ENCODE measurements around the gene SYNE4. TPM values are rescaled to one million over a fixed set of nuclear protein-coding genes. Genes with fewer than 3 reads are reported as not detected.

SYNE4 gene
- total and polyA plus RNA-seq, 9 of the 15 experiments (the other 6 are each of a cell fraction or from before 2014, with no cell fraction given), result 0.03 to 0.65 (median 0.29) TPM

- Histone ChIP-seq H3K4me2 (ENCODE audit: insufficient read depth, low read length) (no peak overlapping the region), H3K79me2 (ENCODE audit: control insufficient read depth, insufficient read depth, low read length) (peaks cover 18% of the 10 kb centered on the region), H3K9ac (ENCODE audit: insufficient read depth in 1 of 2, low read depth in 2 of 2, low read length in 2 of 2) (no peak overlapping the region), H3K4me1 (replicated peaks in 1 of 2; ENCODE audit: control insufficient read depth in 2 of 2, insufficient read depth in 2 of 2, low read length in 2 of 2) (peaks cover 5 to 23% of the 10 kb centered on the region in 2 experiments; a peak in 2 of 5 replicates), H3K4me3 (no peak overlapping the region), H2AFZ (ENCODE audit: low read depth, low read length) (no peak overlapping the region), H3K27ac (ENCODE audit: extremely low read depth, low read depth, low read length) (no peak overlapping the region), H4K20me1 (replicated peaks; ENCODE audit: control insufficient read depth, insufficient read depth, low read length) (no peaks in the 10 kb centered on the region), H3K9me1 (ENCODE audit: control insufficient read depth, insufficient read depth, low read length) (no peaks in the 10 kb centered on the region), H3K27me3 (ENCODE audit: control insufficient read depth in 2 of 2, insufficient read depth in 2 of 2, low read length in 2 of 2) (no peaks in the 10 kb centered on the region), H3K36me3 (ENCODE audit: control insufficient read depth, insufficient read depth, low read length) (0 out of 3 replicates have a peak, but pooled peaks cover 2% of the 10 kb centered on the region), H3K9me3 (replicated peaks; ENCODE audit: control insufficient read depth, insufficient read depth, low read depth, low read length) (no peaks in the 10 kb centered on the region)
- TF ChIP-seq BHLHE40 (IDR thresholded peaks at IDR 0.05; ENCODE audit: low read length), result no peak
- no peak for TF ChIP-seq C11orf30 (IDR thresholded peaks at IDR 0.05; ENCODE audit: low read depth)
- no peak for TF ChIP-seq NFYB (IDR thresholded peaks at IDR 0.05; ENCODE audit: extremely low read depth, insufficient read length)
- no peak for TF ChIP-seq NCOA2 (IDR thresholded peaks at IDR 0.05; ENCODE audit: partially characterized antibody in 2 of 2)
- no peak for TF ChIP-seq ETV1 (tag; conservative IDR thresholded peaks at IDR 0.05; ENCODE audit: low read depth)
- TF ChIP-seq TSHZ1 (CRISPR knock-in tag; IDR thresholded peaks at IDR 0.05), result no peak
- TF ChIP-seq, protein P1, sequence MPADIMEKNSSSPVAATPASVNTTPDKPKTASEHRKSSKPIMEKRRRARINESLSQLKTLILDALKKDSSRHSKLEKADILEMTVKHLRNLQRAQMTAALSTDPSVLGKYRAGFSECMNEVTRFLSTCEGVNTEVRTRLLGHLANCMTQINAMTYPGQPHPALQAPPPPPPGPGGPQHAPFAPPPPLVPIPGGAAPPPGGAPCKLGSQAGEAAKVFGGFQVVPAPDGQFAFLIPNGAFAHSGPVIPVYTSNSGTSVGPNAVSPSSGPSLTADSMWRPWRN (IDR thresholded peaks at IDR 0.05; ENCODE audit: low read depth), result no peak
- TF ChIP-seq NR2F6 (CRISPR knock-in tag; IDR thresholded peaks at IDR 0.05), result no peak
- TF ChIP-seq SRSF9 (IDR thresholded peaks at IDR 0.05; ENCODE audit: borderline replicate concordance, low read depth, low read length), result no peak
- no peak for TF ChIP-seq HDAC1 (IDR thresholded peaks at IDR 0.05)
- no peak for TF ChIP-seq CHD4 (IDR thresholded peaks at IDR 0.05; ENCODE audit: insufficient read depth, insufficient replicate concordance, low read depth, low read length, poor library complexity, severe bottlenecking)
- TF ChIP-seq CREB1 (IDR thresholded peaks at IDR 0.05), result no peak
- no peak for TF ChIP-seq CREB1 (CRISPR knock-in tag; IDR thresholded peaks at IDR 0.05)
- TF ChIP-seq ILK (tag; IDR thresholded peaks at IDR 0.05; ENCODE audit: borderline replicate concordance, low read depth), result no peak
- ChIA-PET CTCF (ENCODE audit: low intra/inter-chr PET ratio) (no interaction called here), POLR2A (no interaction called here)
- intact Hi-C loops (cut with micrococcal nuclease) (no loop called here), in situ Hi-C loops (cut with MboI) (no loop called here)
- no peak for ATAC-seq
- DNase-seq (ENCODE audit: extremely low read depth in 1 of 4, low spot score in 3 of 4), result no peak
- no peak for FAIRE-seq
- BruUV-seq (replicated peaks), result no TSS peak
- 82% methylated on average over 12 of the region's 15 CpGs for WGBS (ENCODE audit: insufficient coverage, low coverage, missing lambda C conversion rate)
Measured at GRCh38 chr19:36009633-36010379, 1.2 kb upstream of the SYNE4 start.

Measured in K562 (cell line).